GM18520 (cell line): ENCODE measurements around the gene ZAP70.

Experiments
- ATAC-seq: cut with Tn5 transposase; IDR thresholded peaks from one replicate; pipeline ENCODE4 v1.9.1; 2021; ENCODE audit not compliant: unreplicated experiment

The ZAP70 gene

DNA sequence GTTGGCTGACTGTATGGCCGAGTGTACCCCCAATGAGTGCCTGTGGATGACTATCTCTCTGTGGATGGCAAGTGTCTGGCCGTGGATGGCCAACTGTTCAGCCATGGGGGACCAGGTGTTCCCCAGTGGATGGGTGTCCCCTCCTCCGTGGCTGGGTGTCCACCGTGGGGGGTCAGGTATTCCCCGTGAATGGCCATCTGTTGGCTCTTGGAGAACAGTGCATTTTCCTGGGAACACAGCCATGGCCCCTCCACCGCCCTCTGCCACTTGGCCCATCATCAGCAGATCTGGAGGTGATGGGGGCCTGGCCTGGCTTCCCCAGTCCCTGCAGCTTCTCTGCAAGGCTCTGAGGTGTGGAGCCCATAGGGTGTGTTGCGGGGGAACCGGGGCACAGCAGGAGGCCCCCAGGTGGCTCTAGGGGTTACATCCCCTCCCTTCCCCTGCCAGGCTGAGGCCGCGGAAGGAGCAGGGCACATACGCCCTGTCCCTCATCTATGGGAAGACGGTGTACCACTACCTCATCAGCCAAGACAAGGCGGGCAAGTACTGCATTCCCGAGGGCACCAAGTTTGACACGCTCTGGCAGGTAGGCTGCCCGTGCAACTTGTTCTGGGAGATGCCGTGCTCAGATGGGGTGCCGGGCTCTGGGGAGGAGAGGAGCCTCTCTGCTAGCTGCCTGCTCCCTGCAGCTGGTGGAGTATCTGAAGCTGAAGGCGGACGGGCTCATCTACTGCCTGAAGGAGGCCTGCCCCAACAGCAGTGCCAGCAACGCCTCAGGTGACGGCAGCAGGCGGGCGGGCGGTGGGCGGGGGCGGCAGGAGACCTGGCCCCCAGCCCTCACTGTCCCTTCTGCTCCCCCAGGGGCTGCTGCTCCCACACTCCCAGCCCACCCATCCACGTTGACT lies 19.3 kb downstream of the ZAP70 start:
- no peak for ATAC-seq

DNA sequence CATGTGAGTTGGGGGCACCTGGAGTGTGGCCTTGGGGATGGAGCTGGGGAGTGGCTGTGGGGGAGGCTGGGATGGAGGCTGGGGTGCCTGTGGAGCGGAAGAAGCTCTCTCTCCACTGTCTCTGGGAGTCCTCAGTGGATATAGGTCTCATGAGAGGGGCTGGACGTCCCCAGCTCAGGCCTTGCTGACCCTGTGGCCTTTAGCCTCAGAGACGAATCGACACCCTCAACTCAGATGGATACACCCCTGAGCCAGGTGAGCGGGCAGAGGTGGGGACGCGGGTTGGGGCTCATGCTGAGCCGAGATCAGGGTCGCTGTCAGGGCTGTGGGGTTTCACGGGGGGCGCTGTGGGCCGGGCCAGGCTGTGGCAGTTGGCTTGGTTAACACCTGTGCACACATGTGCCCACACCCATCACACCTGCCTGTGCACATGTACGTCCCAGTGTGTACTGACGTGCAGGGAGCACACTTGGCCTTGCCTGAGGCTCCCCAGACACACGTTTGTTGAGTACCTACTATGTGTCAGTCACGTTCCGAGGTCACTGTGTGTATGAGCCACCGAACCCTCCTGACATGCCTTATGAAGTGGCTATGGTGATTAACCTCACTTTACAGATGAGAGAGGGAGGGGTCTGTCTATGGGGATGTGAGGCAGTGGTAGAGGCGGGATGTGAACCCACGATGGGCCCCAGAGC lies 20.1 kb downstream of the ZAP70 start:
- no peak for ATAC-seq

DNA sequence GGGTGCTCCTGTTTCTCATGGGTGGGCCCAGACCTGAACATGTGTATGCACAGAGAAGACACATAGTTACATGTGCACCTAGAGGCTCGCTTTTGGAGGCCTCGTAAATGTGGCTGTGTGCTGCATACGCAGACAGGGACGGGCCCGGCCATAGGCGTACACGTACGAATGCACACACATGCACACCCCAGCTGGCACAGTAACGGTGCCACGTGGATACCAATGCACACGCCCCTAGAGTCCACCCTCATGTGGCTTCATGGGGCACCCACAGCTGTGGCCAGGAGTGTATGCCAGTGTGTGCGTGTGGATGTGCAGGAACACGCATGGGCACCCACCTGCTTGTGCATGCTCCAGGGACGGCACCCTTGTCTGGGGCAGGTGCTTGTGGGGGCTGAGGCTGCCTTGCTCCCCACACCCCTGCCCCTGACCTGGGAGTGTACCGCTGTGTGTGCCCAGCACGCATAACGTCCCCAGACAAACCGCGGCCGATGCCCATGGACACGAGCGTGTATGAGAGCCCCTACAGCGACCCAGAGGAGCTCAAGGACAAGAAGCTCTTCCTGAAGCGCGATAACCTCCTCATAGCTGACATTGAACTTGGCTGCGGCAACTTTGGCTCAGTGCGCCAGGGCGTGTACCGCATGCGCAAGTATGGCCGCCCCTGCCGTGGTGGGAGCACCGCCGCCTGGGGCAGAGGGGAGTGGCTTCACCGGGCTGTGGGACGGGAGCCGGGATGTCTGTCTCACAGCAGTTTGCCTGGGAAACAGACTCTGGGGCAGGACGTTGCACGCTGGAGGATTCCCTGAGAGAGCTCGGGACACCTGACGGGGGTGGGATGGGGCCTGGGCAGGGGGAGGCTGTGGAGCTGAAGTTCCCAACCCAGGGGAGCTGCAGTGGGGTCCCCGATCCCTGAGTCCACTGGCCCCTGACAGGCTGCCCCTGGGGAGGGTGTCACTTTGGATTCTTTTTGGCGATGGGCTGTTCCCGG lies 21.0 kb downstream of the ZAP70 start:
- no peak for ATAC-seq

DNA sequence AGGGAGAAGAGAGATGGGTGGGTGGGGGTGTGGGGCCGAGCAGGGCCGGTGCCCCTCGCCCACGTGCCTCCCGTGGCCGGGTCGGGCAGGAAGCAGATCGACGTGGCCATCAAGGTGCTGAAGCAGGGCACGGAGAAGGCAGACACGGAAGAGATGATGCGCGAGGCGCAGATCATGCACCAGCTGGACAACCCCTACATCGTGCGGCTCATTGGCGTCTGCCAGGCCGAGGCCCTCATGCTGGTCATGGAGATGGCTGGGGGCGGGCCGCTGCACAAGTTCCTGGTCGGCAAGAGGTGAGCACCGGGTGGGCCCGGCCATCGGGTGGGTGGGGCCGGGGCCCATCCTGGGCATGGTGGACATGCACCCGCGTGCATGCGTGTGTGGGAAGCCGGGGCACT lies 21.8 kb downstream of the ZAP70 start:
- ATAC-seq, result no peak

DNA sequence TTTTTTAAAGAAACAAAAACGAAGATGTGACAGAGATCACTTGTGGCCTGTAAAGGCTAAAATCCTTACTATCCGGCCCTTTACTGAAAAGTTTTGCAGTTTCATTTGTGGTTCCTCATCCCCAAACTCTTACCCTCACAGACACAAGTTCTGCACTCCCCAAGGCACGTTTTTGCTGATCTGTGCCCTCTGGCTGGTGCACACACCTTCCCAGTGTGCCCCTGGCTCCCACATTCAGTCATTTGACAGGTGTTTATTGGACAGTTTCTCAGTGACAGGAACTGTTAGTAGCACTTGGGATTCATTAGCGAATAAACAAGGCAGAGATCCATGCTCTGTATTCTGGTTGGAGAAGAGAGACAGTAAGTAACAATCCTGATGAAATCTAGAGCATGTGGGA lies 22.8 kb downstream of the ZAP70 start:
- no peak for ATAC-seq

DNA sequence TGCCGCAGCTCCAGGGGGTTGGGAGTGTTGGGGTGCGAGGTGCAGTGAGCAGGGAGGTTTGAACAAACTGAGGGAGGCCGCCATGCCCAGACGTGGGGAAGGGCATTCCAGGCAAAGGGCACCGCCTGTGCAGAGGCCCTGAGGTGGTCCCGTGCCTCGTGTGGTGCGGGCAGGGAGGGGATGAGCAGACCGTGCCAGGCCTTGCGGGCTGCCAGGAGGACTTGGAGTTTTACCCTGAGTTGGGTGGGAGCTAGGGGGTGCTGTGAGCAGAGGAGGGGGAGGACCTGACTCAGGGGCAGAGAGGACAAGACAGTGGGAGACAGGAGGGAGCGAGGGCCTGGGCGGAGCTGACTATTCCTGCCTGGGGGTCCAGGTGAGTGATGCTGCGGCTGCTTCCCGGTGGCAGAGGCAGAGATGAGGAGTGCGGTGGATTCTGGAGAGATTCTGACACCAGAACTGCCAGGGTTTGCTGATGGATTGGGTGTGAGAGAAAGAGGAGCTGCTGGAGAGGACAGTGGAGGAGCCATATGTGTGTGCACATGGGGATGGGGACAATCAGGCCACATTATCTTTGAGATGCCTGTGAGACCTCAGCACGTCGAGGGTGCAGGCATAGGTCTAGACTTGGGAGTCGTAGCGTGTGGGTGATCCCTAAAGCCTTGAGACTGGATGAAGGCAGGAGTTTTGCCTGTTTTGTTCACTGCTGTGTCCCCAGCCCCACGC lies 23.4 kb downstream of the ZAP70 start:
- ATAC-seq, result no peak

DNA sequence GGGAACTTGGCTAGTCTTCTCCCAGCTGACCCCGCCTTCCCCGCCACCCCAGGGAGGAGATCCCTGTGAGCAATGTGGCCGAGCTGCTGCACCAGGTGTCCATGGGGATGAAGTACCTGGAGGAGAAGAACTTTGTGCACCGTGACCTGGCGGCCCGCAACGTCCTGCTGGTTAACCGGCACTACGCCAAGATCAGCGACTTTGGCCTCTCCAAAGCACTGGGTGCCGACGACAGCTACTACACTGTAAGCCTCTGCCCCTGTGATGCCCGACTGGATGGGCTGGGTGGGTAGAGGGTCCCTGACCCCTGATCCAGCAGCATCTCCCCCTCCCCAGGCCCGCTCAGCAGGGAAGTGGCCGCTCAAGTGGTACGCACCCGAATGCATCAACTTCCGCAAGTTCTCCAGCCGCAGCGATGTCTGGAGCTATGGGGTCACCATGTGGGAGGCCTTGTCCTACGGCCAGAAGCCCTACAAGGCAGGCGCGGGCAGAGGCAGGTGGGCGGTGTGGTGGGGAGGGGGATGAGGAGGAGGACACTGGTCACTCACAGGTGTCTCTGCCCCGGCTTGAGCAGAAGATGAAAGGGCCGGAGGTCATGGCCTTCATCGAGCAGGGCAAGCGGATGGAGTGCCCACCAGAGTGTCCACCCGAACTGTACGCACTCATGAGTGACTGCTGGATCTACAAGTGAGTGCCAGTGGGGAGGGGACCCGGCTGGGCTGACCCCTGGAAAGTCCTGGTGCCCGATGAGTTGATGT lies 24.2 kb downstream of the ZAP70 start:
- ATAC-seq, result no peak

DNA sequence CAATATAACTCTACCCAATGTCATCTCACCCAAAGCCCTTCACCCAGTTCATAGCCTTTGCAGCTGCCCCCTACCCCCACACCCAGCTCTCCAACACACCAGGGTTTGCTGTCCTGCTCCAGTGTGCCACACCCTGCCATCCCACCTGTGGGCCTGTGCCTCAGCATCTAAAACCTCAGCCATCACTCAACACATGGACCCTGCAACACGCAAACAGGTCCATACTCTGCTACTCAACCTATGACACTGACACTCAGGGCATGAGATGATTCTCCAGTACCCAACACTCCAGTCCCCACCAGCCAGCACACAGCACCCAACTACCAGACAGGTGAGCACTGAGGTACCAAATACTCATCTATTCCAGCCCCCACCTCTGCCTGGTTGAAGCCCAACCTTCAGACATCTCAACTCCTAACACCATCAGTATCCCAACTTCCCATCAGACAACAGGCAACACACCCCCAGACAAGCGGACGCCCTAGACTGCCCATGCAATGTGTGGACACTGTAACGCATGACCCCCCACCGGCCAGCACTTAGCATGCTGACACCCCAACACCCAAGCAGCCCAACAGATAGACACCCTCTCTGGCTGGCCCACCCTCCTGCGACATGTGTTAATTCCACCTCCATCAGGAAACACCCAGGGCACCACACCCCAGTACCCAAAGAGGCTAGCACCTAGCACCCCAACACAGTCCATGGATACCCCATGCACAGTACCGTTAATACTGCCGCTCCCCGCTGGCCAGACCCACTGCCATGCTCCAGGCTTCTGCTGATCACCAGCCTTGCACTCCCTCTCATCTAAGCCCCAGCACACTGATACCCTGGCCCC lies 25.0 kb downstream of the ZAP70 start:
- no peak for ATAC-seq

DNA sequence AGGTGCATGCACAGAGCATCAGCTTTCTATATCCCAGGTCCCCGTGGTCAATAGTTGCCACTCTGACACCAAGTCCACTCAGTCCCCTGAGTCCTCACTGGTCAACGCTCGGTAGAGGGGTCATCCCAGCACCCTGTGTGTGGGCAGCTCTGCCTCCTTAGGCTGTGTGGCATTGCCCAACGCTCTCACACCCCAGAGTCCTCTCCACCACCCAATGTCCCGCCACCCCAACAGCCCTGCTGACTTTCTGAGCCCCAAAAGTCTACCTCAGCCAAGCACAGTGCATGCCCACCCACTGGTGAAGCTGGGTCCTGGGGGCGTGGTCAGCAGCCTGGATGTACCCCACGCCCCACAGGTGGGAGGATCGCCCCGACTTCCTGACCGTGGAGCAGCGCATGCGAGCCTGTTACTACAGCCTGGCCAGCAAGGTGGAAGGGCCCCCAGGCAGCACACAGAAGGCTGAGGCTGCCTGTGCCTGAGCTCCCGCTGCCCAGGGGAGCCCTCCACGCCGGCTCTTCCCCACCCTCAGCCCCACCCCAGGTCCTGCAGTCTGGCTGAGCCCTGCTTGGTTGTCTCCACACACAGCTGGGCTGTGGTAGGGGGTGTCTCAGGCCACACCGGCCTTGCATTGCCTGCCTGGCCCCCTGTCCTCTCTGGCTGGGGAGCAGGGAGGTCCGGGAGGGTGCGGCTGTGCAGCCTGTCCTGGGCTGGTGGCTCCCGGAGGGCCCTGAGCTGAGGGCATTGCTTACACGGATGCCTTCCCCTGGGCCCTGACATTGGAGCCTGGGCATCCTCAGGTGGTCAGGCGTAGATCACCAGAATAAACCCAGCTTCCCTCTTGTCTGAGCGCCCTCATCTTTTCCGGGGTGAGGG lies 25.9 kb downstream of the ZAP70 start:
- no peak for ATAC-seq

DNA sequence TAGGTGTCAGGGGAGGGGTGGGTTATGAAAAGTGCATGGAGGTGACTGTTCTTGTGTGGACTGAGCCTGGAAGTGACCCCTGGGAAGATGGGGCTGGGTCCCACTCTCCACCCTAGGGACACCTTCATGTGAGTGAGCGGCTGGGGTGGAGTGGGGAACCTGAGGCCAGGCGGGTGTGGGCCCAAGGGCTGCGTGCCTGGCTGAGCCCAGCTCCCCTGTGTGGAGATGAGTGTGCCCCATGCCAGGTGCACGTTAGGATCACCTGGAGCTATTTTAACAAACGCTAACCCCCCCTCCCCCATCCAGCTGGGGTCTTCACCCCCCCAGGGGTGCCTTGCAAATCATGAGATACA lies 26.5 kb downstream of the ZAP70 start:
- ATAC-seq, result no peak

DNA sequence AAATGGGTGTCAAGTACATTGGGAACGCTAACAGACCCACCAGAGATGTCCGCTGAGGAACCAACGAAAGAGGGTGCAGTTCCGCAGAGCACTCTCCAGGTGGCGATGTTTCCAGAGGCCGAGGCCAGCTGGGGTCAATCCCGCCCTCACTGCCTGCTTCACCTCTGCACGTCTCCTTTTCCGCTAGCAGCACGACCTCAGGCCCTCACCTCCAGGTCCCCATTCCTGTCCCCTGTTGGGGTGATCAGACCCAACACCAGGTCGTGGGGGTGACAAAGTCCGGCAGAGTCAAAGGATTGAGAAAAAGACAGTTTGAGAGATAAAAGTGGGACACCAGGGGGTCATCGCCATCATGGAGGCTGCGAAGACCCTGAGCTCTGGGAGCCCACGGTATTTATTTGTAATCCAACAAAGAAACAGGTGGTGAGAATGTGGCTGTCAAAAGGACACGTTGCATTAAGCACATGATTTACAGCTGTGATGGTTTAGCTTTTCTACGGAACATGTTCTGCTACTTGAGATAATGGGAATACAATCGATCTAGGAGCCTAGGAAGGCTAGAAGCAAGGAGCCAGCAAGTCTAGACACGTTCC lies 27.3 kb downstream of the ZAP70 start:
- no peak for ATAC-seq

DNA sequence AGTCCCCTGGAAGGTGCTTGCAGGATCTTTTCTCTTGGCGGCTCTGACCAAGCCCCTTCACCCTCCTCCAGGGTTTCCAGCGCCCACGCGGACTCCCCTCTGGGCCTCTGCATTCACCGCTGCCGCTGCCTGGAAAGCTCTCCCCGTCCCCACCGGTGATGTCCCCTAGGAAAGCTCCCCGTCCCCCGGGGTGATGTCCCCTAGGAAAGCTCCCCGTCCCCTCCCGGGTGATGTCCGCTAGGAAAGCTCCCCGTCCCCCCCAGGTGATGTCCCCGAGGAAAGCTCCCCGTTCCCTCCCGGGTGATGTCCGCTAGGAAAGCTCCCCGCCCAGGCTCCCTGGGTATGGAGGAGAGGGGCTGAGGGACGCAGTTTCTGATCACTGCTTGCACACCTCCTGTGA lies 27.9 kb downstream of the ZAP70 start:
- no peak for ATAC-seq

DNA sequence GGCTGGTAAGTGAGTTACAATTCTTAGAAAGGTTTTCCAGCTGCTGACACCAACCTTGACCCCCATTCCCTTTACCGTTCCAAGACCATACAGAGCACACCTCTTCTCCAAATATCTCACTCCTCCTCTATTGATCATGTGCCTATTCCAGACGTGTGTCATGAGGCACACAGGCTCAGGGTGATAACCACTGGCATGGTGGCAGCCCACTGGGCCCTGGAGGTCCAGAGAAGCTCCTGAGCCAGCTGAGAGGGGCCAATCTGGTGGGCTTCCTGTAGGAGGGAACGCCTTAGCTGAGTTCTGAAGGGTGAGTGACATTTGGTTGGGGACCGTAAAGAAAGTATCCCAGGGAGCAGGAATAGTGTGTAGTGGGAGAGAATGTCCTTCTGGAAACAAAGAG lies 28.3 kb downstream of the ZAP70 start:
- no peak for ATAC-seq

DNA sequence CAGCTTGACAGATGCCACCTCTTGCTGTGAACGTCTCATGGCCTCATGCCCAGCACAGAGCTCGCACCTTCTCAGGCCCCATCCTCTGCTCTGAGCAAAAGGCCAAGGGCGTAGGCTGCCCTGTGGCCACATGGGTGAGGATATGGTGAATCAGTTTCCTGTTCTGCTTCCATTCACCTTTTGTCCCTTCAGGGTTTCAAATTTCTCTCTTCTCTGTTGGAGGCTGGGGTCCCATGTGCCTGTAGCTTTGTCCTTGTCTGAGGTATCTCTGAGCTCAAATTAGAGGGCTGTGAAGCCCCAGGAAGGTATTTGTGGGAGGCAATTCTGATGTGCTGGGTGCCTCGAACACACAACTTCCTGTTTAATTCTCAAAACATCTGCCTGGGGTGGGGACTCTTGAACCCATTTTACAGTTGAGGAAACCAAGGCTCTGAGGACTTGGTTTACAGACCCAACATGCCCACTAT lies 29.0 kb downstream of the ZAP70 start:
- no peak for ATAC-seq

DNA sequence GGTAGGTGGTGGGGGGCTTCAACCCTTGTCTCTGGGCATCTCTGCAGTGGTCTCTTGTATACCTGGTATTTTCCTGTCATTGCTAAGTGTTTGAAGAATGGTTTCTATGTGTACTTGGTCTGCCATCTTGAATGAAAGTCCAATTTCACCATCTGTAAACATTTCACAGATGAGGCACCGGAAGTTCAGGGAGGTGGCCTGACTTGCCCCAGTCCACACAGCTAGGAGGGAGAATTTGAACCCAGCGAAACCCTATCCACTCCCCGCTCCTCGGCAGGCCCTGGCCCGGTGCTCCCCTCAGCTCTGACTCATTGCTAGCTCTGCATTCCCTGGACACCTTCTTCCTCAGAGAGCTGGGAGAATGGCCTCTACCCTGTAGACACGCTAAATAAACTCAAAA lies 30.5 kb downstream of the ZAP70 start:
- ATAC-seq, result no peak

DNA sequence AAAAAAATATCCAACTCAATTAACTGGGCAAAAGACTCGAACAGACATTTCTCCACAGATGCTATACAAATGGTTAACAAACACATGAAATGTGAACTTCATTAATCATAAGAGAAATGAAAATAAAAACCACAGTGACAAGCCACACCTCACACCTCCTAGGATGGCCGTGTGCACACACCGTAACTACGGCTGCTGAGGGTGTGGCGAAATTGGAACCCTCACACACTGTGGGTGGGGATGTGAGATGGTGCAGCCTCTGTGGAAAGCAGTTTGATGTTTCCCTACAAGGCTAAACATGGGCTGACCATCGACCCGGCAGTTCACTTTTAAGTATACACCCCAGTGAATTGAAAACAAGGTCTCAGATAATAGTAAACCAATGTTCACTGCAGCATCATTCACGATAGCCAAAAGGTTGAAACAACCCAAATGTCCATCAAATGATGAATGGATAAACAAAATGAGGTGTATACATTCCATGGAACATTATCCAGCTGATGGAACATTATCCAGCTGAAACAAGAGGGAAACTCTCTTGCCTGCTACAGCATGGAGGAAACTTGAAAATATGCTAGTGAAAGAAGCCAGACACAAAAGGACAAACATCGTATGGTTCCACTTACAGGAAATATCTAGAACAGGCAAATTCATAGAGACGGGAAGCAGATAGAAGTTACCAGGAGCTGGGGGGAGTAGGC lies 32.2 kb downstream of the ZAP70 start:
- ATAC-seq, result peak; percentile 60

DNA sequence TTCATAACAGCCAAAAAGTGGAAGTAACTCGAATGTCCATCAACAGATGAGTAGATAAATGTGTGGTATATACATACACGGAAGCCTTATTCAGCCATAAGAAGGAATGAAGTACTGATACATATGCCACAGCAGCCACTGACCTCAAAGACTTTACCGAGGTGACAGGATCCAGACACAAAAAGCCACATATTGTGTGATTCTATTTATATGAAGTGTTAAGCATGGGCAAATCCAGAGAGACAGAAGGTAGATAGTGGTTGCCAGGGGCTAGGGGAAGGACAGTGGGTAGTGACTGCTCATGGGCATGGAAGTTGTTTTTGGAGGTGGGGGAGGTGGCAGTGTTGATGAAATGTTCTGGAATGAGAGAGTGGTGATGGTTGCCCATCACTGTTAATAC lies 33.9 kb downstream of the ZAP70 start:
- ATAC-seq, result no peak
